HPDE6-E6E7 (cell line): Measurements from ENCODE around the gene PRKD2.
"Not testable (repeated sequence)": the region's sequence is repeated elsewhere in the genome, so short reads cannot be mapped to it uniquely, and the experiment has no call there.

Experiments used
- DNase-seq: peaks from one replicate; pipeline ENCODE4 v3.0.0; 2011; ENCODE audit warnings: missing footprints; ENCODE audit errors: extremely low spot score

PRKD2 gene

DNA sequence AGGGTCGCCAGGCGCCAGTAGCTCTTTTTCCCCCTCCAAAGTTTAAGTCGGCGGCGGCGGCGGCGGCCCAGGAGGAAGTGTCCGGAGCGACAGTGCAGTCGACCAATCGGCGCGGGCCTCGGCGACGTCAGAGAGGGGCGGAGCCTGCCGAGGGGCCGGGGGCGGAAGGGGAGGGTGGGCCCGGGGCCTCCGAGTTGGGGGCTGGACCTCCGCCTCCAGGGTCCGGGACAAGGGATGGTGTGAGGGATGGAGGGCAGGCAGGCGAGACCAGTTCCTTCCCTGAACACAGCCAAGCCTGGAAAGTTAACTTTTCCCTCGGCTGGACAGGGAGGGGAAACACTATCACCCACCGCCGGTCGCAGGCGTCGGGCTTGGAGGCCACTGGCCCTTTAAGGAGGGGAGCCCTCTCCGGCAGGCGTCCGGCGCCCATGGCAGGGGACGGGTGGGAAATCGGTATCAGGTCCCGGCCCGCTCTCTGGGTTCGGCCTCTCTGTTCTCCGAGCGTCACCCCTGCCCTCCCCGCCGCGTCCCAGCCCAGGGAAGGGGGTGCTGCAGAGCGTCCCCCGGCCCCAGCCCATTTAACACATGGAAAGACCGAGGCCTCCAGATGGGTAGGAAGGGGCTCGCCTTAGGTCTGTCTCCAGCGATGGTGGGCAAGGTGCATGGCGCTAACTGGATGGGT, at the start of gene PRKD2:
PRKD2 (minus strand) TSS at position 81 of the 682 bp plus-strand sequence. CDS start 744 bp downstream, outside the sequence.
- DNase-seq: peak; percentile 81

GRCh38 chr19:46764817-46765291, 47.9 kb upstream of the PRKD2 start:
- no peak for DNase-seq

GRCh38 chr19:46762245-46762890, 45.5 kb upstream of the PRKD2 start:
- peak; percentile 76 for DNase-seq

- no peak for DNase-seq
Observed at GRCh38 chr19:46761418-46761831, 44.5 kb upstream of the PRKD2 start.

DNA sequence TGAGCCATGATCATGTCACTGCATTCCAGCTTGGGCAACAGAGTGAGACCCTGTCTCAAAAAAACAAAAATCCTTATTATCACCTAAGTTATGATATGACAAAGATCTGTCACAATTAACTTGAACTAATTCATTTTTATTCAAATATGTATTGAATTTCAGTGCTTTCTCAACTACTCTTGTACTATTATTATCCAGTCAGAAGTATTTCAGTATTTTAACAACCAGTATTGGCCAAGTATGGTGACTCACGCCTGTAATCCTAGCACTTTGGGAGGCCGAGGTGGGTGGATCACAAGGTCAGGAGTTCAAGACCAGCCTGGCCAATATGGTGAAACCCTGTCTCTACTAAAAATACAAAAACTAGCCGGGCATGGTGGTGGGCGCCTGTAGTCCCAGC, 44.0 kb upstream of the PRKD2 start:
- not testable (repeated sequence) for DNase-seq

GRCh38 chr19:46760363-46760762, 43.4 kb upstream of the PRKD2 start:
- no peak for DNase-seq

DNA sequence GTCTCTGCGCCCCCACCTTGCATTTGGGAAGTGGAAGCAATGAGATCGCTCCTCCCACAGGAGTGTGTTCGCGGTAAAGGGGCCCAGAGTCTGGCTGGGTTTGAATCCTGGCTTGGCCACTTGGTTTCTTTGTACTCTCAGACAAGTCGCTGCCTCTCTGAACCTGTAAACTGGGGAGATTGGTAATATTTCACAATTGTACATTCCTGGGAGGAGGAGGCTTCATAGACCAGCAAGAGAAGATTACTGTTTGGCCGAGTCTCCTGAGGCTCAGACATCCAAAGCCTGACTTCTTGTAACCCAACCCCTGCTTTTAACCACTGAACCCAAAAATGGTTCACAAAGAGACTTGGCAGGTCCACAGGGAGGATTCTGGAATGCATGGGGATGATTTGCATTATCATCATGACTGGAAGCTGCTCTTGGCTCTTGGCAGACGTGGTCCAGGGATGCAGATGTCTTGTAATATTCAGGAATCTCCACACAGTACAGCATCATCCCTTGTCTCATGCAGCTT, 43.0 kb upstream of the PRKD2 start:
- DNase-seq: no peak

DNA sequence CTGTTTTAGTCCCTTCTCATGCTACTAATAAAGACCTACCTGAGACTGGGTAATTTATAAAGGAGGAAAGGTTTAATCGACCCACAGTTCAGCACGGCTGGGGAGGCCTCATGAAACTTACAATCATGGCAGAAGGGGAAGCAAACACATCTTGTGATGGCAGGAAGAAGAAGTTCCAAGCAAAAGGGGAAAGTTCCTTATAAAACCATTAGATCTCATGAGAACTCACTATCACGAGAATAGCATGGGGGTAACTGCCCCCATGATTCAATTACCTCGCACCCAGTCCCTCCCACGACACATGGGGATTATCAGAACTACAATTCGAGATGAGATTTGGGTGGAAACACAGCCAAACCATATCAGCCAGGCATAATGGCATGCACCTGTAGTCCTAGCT, 42.3 kb upstream of the PRKD2 start:
- DNase-seq: no peak

- no peak for DNase-seq
Observed at GRCh38 chr19:46756544-46756888, 39.6 kb upstream of the PRKD2 start.

DNA sequence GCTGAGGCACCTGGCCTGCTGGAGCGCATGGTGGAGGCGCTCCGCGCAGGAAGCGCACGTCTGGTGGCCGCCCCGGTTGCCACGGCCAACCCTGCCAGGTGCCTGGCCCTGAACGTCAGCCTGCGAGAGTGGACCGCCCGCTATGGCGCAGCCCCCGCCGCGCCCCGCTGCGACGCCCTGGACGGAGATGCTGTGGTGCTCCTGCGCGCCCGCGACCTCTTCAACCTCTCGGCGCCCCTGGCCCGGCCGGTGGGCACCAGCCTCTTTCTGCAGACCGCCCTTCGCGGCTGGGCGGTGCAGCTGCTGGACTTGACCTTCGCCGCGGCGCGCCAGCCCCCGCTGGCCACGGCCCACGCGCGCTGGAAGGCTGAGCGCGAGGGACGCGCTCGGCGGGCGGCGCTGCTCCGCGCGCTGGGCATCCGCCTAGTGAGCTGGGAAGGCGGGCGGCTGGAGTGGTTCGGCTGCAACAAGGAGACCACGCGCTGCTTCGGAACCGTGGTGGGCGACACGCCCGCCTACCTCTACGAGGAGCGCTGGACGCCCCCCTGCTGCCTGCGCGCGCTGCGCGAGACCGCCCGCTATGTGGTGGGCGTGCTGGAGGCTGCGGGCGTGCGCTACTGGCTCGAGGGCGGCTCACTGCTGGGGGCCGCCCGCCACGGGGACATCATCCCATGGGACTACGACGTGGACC, 39.1 kb upstream of the PRKD2 start:
- no peak for DNase-seq

GRCh38 chr19:46755077-46755852, 38.4 kb upstream of the PRKD2 start:
- DNase-seq: no peak

DNA sequence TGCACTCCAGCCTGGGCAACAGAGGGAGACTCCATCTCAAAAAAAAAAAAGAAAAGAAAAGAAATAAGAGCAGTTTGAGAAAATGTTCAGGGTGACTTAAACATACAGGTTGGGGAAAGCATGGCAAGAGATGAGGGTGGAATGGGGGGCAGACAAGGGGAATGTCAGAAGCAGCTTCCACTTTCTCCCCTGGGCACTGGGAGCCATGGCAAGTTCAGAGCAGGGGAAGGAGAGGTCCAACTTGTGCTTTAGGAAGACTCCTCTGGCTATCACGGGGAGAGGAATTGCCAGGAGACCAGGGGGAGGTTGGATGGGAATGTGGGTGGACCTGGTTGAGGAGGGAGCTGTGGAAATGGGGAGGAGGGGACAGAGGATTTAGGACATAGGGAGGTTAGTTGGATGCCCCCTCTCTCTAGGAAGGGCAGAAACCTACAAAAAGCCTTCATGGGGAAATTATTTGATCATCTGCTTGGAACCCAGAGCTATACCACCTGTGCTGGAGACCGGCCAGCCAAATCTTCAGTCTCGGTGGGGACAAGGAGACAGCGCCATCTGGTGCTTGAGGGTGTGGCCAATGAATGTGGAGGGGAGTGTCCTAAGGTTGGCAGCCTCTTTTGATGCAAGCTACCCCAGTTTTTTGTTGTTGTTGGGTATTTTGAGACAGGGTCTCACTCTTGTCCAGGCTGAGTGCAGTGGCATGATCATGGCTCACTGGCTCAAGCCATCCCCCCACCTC, 36.7 kb upstream of the PRKD2 start:
- no peak for DNase-seq

DNA sequence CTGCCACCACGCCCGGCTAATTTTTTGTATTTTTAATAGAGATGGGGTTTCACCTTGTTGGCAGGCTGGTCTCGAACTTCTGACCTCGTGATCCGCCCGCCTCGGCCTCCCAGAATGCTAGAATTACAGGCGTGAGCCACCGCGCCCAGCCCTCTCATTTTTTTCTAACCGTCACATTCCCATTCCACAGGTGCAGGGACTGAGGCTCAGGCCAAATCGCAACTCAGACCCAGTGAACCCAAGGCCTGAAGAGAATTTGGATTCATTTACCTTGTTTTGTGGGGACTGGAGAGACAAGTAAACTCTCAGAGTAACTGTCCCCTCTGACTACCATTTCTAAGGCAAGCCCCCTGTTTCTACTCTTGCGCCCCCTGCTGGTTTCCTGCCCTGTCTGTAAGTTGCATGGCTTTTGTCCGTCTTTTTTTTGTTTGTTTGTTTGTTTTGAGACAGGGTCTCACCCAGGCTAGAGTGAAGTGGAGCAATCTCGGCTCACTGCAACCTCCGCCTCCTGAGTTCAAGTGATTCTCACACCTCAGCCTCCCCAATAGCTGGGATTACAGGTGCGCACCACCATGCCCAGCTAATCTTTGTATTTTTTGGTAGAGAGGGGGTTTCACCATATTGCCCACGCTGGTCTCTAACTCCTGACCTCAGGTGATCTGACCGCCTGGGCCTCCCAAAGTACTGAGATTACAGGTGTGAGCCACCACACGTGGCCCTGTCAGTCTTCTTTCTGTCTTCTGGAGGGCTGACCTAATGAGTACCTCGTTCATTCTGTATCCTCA, 31.6 kb upstream of the PRKD2 start:
- no peak for DNase-seq

GRCh38 chr19:46746281-46747057, 29.6 kb upstream of the PRKD2 start, which contains the start of gene STRN4:
STRN4 (minus strand) TSS chr19:46746450; CDS start chr19:46746430, 20 bp downstream.
- DNase-seq: peak; percentile 81

- no peak for DNase-seq
Observed at GRCh38 chr19:46745521-46746280, 28.8 kb upstream of the PRKD2 start, which contains the start of gene FKRP. FKRP (plus strand) TSS chr19:46746057; CDS start chr19:46755451, 9,394 bp downstream.

DNA sequence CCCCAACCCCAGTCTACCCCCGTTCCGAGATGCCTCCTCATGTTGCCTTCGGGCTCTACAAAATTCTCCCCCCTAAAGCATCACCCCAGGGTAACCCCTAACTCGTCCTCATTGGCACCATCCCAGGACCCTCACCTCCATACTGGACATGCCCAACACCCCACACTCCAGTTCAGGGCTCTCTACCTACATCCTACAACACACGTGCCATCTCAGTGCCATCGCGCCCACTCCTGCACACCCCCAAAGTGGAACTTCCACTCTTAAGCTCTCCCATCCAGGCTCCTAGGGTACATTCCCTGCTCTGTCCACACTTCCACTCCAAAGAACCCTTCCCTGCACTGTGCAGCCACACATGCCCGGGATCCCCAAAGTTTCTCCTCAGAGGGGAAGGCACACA, 28.1 kb upstream of the PRKD2 start:
- DNase-seq: no peak

GRCh38 chr19:46744005-46744691, 27.2 kb upstream of the PRKD2 start:
- no peak for DNase-seq

DNA sequence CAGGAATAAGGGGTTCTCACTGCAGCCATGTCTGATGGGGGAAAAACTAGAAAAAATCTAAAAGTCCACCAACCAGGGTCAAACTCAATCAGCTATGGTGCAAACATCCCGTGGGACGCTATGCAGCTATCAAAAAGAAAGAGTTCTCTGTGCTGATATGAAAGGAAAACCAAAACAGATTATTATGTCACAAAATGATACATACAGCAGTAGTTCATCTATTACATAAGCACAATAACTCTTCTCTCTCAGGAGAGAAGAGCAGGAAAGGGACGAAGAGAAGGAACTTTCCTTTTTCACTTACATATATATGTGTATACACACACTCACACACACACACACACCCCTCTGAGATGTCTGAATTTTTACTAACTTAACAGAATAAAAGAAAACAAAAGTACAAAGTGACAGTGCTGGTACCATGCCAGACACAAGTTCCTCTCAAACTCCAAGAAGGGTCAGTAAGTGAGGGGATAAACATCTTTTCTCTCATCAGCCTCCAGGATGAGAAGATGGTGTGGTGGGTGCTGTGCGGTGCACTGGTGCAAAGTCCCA, 26.1 kb upstream of the PRKD2 start:
- no peak for DNase-seq
